Amygdala (tissue), 56 donors: ENCODE results near the gene HTT.

Experiments
- DNase-seq, 56 donors: peaks; one replicate each; lab custom pipeline; 2025; lab: John Stamatoyannopoulos, UW

The HTT gene

DNA sequence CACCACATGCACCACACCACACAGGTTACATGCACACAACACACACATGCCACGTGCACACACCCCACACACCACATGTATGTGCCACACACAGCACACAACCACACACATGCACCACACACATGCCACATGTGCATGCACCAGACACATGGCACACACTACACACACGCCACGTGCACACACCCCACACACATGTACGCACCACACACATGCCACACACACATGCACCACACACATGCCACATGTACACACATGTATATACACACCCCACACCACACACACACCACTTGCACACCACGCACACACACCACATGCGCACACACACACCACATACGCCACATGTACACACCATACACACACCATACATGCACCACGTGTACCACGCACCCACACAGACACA lies 154.8 kb downstream of the HTT start:
- no peak for DNase-seq

DNA sequence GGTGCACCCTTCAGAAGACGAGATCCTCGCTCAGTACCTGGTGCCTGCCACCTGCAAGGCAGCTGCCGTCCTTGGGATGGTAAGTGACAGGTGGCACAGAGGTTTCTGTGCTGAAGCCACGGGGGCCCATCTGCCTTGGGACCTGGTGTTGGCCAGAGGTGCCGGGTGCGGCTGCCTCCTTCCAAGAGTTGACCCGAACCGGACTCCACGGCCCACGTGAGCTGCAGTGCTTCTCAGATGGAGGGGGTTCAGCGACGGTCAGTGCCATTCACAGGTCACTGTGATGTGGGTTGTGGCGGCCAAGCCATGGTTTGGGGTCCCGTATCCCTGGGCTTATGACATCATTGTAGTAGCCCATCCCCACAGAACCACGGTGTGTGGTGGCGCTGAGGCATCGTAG lies 155.5 kb downstream of the HTT start:
- DNase-seq, result no peak

DNA sequence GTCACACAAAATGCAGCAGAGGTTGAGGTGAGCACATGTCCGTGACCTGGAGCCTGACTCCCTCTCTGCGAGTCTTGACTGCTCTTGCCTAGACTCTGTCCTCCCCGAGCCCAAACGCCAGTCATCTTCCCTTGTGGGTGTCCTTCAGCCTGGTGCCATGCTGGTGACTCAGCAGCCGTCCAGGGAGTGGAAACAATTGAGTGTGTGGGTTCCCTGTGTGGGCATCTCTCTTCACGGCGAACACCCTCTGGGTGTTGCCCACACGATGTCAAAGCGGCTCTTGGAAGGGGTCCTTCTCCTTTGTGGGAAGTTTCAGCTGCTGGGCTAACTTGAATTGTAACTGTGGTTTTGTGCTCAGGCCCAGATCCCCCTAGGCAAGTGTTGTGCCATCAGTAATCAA lies 157.0 kb downstream of the HTT start:
- no peak for DNase-seq

DNA sequence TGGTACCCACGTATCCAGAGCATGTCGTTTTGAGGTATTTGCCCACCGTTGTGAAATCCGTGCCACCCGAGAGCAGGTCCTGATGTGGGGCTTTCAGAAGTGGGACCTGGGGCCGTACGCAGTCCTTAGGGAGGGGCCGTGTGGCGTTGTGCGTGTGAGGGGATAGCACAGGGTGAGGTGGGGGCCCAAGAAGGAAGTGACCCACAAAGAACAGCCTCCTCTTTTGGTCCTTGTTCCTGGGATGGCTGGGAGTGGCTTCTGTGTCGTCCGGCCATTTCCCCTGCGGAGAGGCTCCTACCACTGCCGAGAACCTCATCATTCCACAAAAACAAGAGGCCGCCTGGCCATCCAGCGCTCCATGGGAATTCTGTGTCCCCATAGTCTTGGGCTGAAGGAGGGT lies 157.5 kb downstream of the HTT start:
- no peak for DNase-seq

DNA sequence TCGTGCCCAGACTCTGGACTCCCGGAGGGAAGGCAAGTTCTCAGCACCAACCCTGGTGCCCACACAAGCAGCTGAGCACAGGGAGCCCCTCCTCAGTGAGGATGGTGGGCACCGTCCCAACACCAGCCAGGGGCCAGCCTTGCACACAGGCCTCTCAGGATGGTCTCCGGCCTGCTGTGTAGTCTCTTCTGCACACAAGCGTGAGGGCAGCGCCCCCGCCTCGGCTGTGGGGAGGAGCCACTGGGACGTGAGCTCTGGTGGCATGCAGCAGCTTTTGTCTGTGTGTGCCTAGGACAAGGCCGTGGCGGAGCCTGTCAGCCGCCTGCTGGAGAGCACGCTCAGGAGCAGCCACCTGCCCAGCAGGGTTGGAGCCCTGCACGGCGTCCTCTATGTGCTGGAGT lies 158.4 kb downstream of the HTT start:
- DNase-seq, result no peak

- no peak for DNase-seq
Measured at GRCh38 chr4:3233391-3234071, 159.1 kb downstream of the HTT start.

GRCh38 chr4:3234171-3235029 lies 159.9 kb downstream of the HTT start:
- DNase-seq, result no peak

GRCh38 chr4:3235030-3235345 lies 160.5 kb downstream of the HTT start:
- no peak for DNase-seq

GRCh38 chr4:3235581-3235980 lies 161.1 kb downstream of the HTT start:
- DNase-seq, result no peak

DNA sequence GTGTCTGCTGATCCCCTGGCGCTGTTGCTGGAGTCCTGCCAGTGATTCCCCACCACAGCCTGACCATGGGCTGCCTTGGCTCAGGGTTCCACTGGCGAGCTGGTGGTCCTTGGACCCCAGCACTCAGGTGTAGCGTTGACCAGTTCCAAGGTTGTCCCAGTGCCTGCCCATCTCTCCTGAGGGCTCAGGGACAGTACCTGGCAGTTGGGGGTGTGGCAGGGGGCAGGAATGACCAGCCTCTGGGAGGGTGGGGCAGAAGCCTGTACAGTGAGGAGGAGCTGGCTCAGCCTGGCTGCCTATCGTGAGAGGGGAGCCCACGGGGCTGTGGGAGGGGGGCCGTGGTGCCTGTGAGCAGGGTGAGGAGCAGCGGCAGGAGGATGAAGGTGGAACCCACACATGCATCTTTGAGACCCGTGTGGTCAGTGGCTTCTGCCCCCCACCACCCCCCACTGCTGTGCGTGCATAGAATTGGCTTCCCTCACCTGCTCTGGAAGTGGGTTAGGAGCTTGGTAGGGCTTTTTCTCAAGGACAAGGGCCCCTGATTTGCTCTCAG lies 161.9 kb downstream of the HTT start:
- no peak for DNase-seq

- no peak for DNase-seq
Measured at GRCh38 chr4:3237266-3237665, 162.8 kb downstream of the HTT start.

- DNase-seq, result peak in 4 of 56 donors; percentile 22 to 50 (median 34)
Measured at GRCh38 chr4:3237712-3238560, 163.5 kb downstream of the HTT start.

- no peak for DNase-seq
Measured at GRCh38 chr4:3238721-3239120, 164.2 kb downstream of the HTT start.

- DNase-seq, result no peak
Measured at GRCh38 chr4:3239303-3239702, 164.8 kb downstream of the HTT start.

- no peak for DNase-seq
Measured at GRCh38 chr4:3239998-3240920, 165.8 kb downstream of the HTT start.

GRCh38 chr4:3240936-3241522 lies 166.5 kb downstream of the HTT start:
- no peak for DNase-seq

DNA sequence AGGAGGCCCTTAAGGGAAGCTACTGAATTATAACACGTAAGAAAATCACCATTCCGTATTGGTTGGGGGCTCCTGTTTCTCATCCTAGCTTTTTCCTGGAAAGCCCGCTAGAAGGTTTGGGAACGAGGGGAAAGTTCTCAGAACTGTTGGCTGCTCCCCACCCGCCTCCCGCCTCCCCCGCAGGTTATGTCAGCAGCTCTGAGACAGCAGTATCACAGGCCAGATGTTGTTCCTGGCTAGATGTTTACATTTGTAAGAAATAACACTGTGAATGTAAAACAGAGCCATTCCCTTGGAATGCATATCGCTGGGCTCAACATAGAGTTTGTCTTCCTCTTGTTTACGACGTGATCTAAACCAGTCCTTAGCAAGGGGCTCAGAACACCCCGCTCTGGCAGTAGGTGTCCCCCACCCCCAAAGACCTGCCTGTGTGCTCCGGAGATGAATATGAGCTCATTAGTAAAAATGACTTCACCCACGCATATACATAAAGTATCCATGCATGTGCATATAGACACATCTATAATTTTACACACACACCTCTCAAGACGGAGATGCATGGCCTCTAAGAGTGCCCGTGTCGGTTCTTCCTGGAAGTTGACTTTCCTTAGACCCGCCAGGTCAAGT lies 167.5 kb downstream of the HTT start:
- DNase-seq, result no peak

DNA sequence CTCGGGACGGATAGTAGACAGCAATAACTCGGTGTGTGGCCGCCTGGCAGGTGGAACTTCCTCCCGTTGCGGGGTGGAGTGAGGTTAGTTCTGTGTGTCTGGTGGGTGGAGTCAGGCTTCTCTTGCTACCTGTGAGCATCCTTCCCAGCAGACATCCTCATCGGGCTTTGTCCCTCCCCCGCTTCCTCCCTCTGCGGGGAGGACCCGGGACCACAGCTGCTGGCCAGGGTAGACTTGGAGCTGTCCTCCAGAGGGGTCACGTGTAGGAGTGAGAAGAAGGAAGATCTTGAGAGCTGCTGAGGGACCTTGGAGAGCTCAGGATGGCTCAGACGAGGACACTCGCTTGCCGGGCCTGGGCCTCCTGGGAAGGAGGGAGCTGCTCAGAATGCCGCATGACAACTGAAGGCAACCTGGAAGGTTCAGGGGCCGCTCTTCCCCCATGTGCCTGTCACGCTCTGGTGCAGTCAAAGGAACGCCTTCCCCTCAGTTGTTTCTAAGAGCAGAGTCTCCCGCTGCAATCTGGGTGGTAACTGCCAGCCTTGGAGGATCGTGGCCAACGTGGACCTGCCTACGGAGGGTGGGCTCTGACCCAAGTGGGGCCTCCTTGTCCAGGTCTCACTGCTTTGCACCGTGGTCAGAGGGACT lies 168.8 kb downstream of the HTT start:
- DNase-seq, result no peak

DNA sequence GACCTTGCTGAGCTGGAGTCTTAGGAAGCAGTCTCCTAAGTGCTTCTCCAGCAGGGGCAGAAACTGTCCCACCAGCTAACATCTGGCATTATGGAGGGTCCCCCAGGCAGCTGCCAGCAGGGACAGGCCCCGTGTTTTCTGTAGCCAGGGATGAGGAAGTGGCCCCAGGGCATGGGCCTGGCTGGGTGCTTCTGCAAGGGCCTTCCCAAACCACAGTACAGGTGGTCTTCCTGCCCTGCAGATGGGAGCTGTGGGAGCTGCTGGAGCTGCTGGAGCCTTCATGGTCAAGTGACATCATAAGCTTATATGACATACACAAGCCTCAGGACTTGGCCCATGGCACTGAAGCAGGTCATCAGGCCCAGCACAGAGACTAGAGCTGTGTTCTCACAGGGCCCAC lies 169.5 kb downstream of the HTT start:
- no peak for DNase-seq
